HUES6 (cell line): Measurements from ENCODE around the gene SNX32.

Experiments used
- H3K27ac ChIP-seq: 2 replicates; pipeline ENCODE4 v1.7.0; 2013; ENCODE audit warnings: low read depth, mild to moderate bottlenecking, low read length, inconsistent platforms
- H3K27me3 ChIP-seq: 2 replicates; pipeline ENCODE4 v1.6.1; 2013; ENCODE audit warnings: low read length; ENCODE audit not compliant: control insufficient read depth, insufficient read depth
- H3K36me3 ChIP-seq: 2 replicates; pipeline ENCODE4 v1.6.1; 2013; ENCODE audit warnings: low read length; ENCODE audit not compliant: control insufficient read depth, insufficient read depth
- H3K4me1 ChIP-seq: 2 replicates; pipeline ENCODE4 v1.6.1; 2013; ENCODE audit warnings: low read length; ENCODE audit not compliant: control insufficient read depth, insufficient read depth
- H3K4me3 ChIP-seq: 2 replicates; pipeline ENCODE4 v1.5.1; 2013; ENCODE audit warnings: low read depth, low read length
- H3K9ac ChIP-seq: one replicate; pipeline ENCODE4 v1.6.1; 2013; ENCODE audit warnings: mild to moderate bottlenecking, low read length
- H3K9me3 ChIP-seq: 2 replicates; pipeline ENCODE4 v1.6.1; 2013; ENCODE audit warnings: low read depth, low read length; ENCODE audit not compliant: control insufficient read depth, insufficient read depth

SNX32 gene

GRCh38 chr11:65790902-65791650 is 42.7 kb upstream of the SNX32 start:
- Histone ChIP-seq H3K4me1 (peaks cover 34% of the 10 kb centered on the region), H3K36me3 (peaks cover 14% of the 10 kb centered on the region)

GRCh38 chr11:65791719-65792213 is 42.0 kb upstream of the SNX32 start:
- Histone ChIP-seq H3K4me3 (no peak overlapping the region), H3K27ac (no peak overlapping the region), H3K36me3 (peaks cover 16% of the 10 kb centered on the region), H3K9me3 (no peaks in the 10 kb centered on the region), H3K9ac (no peak overlapping the region), H3K27me3 (peaks cover 25% of the 10 kb centered on the region), H3K4me1 (peaks cover 34% of the 10 kb centered on the region)

More at GRCh38 chr11:65790902-65791650, 42.7 kb upstream of the SNX32 start:
- H3K9me3 ChIP-seq: no peaks in the 10 kb centered on the region
- no peak overlapping the region for H3K9ac ChIP-seq
- no peak overlapping the region for H3K27ac ChIP-seq
- H3K27me3 ChIP-seq: peaks cover 32% of the 10 kb centered on the region
- H3K4me3 ChIP-seq: no peak overlapping the region

GRCh38 chr11:65792456-65792855 is 41.3 kb upstream of the SNX32 start:
- H3K9me3 ChIP-seq: no peaks in the 10 kb centered on the region
- peaks cover 38% of the 10 kb centered on the region for H3K4me1 ChIP-seq
- H3K27me3 ChIP-seq: peaks cover 19% of the 10 kb centered on the region
- H3K27ac ChIP-seq: no peak overlapping the region
- peaks cover 16% of the 10 kb centered on the region for H3K36me3 ChIP-seq
- H3K9ac ChIP-seq: no peak overlapping the region
- H3K4me3 ChIP-seq: no peak overlapping the region

- no peak overlapping the region for H3K4me3 ChIP-seq
Measured at GRCh38 chr11:65793144-65793581, 40.6 kb upstream of the SNX32 start.

GRCh38 chr11:65793625-65794400 is 40.0 kb upstream of the SNX32 start:
- H3K27me3 ChIP-seq: peaks cover 6% of the 10 kb centered on the region; the same call in 1 of the 2 replicates
- no peak overlapping the region for H3K27ac ChIP-seq
- H3K9ac ChIP-seq: no peak overlapping the region
- H3K9me3 ChIP-seq: no peaks in the 10 kb centered on the region
- H3K4me1 ChIP-seq: peaks cover 35% of the 10 kb centered on the region
- H3K4me3 ChIP-seq: no peak overlapping the region
- H3K36me3 ChIP-seq: peaks cover 16% of the 10 kb centered on the region

More at GRCh38 chr11:65793144-65793581, 40.6 kb upstream of the SNX32 start:
- H3K4me1 ChIP-seq: peaks cover 38% of the 10 kb centered on the region
- no peak overlapping the region for H3K27ac ChIP-seq
- no peaks in the 10 kb centered on the region for H3K9me3 ChIP-seq
- no peak overlapping the region for H3K9ac ChIP-seq
- H3K36me3 ChIP-seq: peaks cover 16% of the 10 kb centered on the region
- peaks cover 13% of the 10 kb centered on the region for H3K27me3 ChIP-seq

- H3K4me3 ChIP-seq: no peak overlapping the region
- H3K4me1 ChIP-seq: peaks cover 30% of the 10 kb centered on the region
- H3K27me3 ChIP-seq: no peaks in the 10 kb centered on the region
- peaks cover 16% of the 10 kb centered on the region for H3K36me3 ChIP-seq
- no peak overlapping the region for H3K9ac ChIP-seq
- H3K27ac ChIP-seq: no peak overlapping the region
- H3K9me3 ChIP-seq: no peaks in the 10 kb centered on the region
Measured at GRCh38 chr11:65794570-65795510, 38.9 kb upstream of the SNX32 start.

GRCh38 chr11:65796726-65797601 is 36.8 kb upstream of the SNX32 start:
- Histone ChIP-seq H3K9ac (no peak overlapping the region), H3K9me3 (no peaks in the 10 kb centered on the region), H3K27ac (no peak overlapping the region), H3K4me3 (no peak overlapping the region), H3K4me1 (peaks cover 26% of the 10 kb centered on the region), H3K27me3 (peaks cover 5% of the 10 kb centered on the region; the same call in 1 of the 2 replicates), H3K36me3 (peaks cover 16% of the 10 kb centered on the region)

- Histone ChIP-seq H3K27me3 (peaks cover 5% of the 10 kb centered on the region; the same call in 1 of the 2 replicates), H3K4me3 (no peak overlapping the region), H3K9me3 (no peaks in the 10 kb centered on the region), H3K36me3 (peaks cover 16% of the 10 kb centered on the region), H3K27ac (no peak overlapping the region), H3K4me1 (peaks cover 25% of the 10 kb centered on the region), H3K9ac (no peak overlapping the region)
Measured at GRCh38 chr11:65797711-65798110, 36.1 kb upstream of the SNX32 start.

GRCh38 chr11:65798882-65799281 is 34.9 kb upstream of the SNX32 start:
- no peak overlapping the region for H3K9ac ChIP-seq
- H3K4me1 ChIP-seq: peaks cover 17% of the 10 kb centered on the region
- H3K9me3 ChIP-seq: no peaks in the 10 kb centered on the region
- H3K4me3 ChIP-seq: no peak overlapping the region
- peaks cover 5% of the 10 kb centered on the region; the same call in 1 of the 2 replicates for H3K27me3 ChIP-seq
- peaks cover 16% of the 10 kb centered on the region for H3K36me3 ChIP-seq
- H3K27ac ChIP-seq: no peak overlapping the region
